ENCODE data around the gene PAX7.

GRCh38 chr1:18789246-18789645, 158.6 kb downstream of the PAX7 start:
- TF ChIP-seq POLR2A (IDR thresholded peaks at IDR 0.05): no peak
- no peak for TF ChIP-seq CTCF (IDR thresholded peaks at IDR 0.05)
